Thyroid gland (tissue), 4 donors: Measurements from ENCODE around the gene ELFN1.

ENCODE experiments used
- CTCF ChIP-seq, 6 experiments: fragments of 200-600 bp in 3 of 6; fragments of 450-650 bp in 3 of 6; sonication (generic) in 3 of 6; IDR thresholded peaks; one replicate each; pipeline ENCODE4 v1.5.1; 2016 to 2019; ENCODE audit warnings: antibody characterized with exemption in 6 of 6, mild to moderate bottlenecking in 2 of 6, inconsistent platforms in 1 of 6, moderate library complexity in 1 of 6
- POLR2A ChIP-seq, 2 donors: fragments of 450-650 bp; IDR thresholded peaks; one replicate each; pipeline ENCODE4 v1.6.1; 2017; ENCODE audit warnings: antibody characterized with exemption in 2 of 2, mild to moderate bottlenecking in 2 of 2, moderate library complexity in 1 of 2

GRCh38 chr7:1710936-1711335 is 40.9 kb downstream of the ELFN1 start:
- TF ChIP-seq POLR2A (IDR thresholded peaks at IDR 0.05) (no peak), CTCF (IDR thresholded peaks at IDR 0.05) (no peak)
